Measurements from ENCODE around the gene PRPF38A. TPM values are rescaled to one million over a fixed set of nuclear protein-coding genes. Genes with fewer than 3 reads are reported as not detected.

PRPF38A gene
- total and polyA plus RNA-seq, 2 donors from 2014 or later, result 19.0 to 46.7 TPM

- H3K27me3 ChIP-seq (ENCODE audit: control insufficient read depth, insufficient read depth, low read length), result no peaks in the 10 kb centered on the region
- no peak overlapping the region for H3K27ac ChIP-seq (ENCODE audit: low read depth in 2 of 2, low read length in 2 of 2)
- H3K36me3 ChIP-seq (ENCODE audit: control insufficient read depth in 2 of 3, insufficient read depth in 3 of 3, low read length in 3 of 3), result peaks cover 2 to 36% (median 26%) of the 10 kb centered on the region in 3 donors
- DNase-seq, result peak in 2 of 5 donors; percentile 15 to 58
- H3K9me3 ChIP-seq (ENCODE audit: control insufficient read depth in 2 of 3, insufficient read depth in 1 of 3, low read length in 3 of 3), result no peaks in the 10 kb centered on the region
- H3K9ac ChIP-seq (ENCODE audit: low read length in 3 of 3), result peak overlapping the region in 1 of 3 donors; percentile 24
- TF ChIP-seq, protein P1, sequence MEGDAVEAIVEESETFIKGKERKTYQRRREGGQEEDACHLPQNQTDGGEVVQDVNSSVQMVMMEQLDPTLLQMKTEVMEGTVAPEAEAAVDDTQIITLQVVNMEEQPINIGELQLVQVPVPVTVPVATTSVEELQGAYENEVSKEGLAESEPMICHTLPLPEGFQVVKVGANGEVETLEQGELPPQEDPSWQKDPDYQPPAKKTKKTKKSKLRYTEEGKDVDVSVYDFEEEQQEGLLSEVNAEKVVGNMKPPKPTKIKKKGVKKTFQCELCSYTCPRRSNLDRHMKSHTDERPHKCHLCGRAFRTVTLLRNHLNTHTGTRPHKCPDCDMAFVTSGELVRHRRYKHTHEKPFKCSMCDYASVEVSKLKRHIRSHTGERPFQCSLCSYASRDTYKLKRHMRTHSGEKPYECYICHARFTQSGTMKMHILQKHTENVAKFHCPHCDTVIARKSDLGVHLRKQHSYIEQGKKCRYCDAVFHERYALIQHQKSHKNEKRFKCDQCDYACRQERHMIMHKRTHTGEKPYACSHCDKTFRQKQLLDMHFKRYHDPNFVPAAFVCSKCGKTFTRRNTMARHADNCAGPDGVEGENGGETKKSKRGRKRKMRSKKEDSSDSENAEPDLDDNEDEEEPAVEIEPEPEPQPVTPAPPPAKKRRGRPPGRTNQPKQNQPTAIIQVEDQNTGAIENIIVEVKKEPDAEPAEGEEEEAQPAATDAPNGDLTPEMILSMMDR (IDR thresholded peaks at IDR 0.05; ENCODE audit: borderline replicate concordance, extremely low read depth, insufficient read depth), result no peak
- H3K4me3 ChIP-seq (ENCODE audit: low read length in 3 of 3), result peak overlapping the region in 2 of 3 donors; percentile 92 to 99
- H3K4me1 ChIP-seq (ENCODE audit: control insufficient read depth in 2 of 3, insufficient read depth in 2 of 3, low read depth in 1 of 3, low read length in 3 of 3), result peaks cover 5 to 15% (median 8%) of the 10 kb centered on the region in 3 donors
- FAIRE-seq, result no peak
- intact Hi-C loops (cut with DNase I), result no loop called here
Observed at GRCh38 chr1:52364235-52364839, 40.1 kb upstream of the PRPF38A start.

GRCh38 chr1:52365071-52365745 lies 39.2 kb upstream of the PRPF38A start:
- peak; percentile 18 to 85 (median 66) for DNase-seq
- H3K27ac ChIP-seq (ENCODE audit: low read depth in 2 of 2, low read length in 2 of 2), result peak overlapping the region; percentile 88 to 92
- H3K4me1 ChIP-seq (ENCODE audit: control insufficient read depth in 2 of 3, insufficient read depth in 2 of 3, low read depth in 1 of 3, low read length in 3 of 3), result peaks cover 5 to 15% (median 8%) of the 10 kb centered on the region in 3 donors
- no peaks in the 10 kb centered on the region for H3K9me3 ChIP-seq (ENCODE audit: control insufficient read depth in 2 of 3, insufficient read depth in 1 of 3, low read length in 3 of 3)
- H3K27me3 ChIP-seq (ENCODE audit: control insufficient read depth, insufficient read depth, low read length), result no peaks in the 10 kb centered on the region
- intact Hi-C loops (cut with DNase I), result no loop called here
- no peak for FAIRE-seq
- peak overlapping the region; percentile 66 to 96 (median 96) for H3K9ac ChIP-seq (ENCODE audit: low read length in 3 of 3)
- H3K36me3 ChIP-seq (ENCODE audit: control insufficient read depth in 2 of 3, insufficient read depth in 3 of 3, low read length in 3 of 3), result peaks cover 0 to 27% (median 17%) of the 10 kb centered on the region in 3 donors
- peak overlapping the region; percentile 76 to 99 (median 92) for H3K4me3 ChIP-seq (ENCODE audit: low read length in 3 of 3)
- TF ChIP-seq, protein P1 (IDR thresholded peaks at IDR 0.05; ENCODE audit: borderline replicate concordance, extremely low read depth, insufficient read depth), result no peak

DNA sequence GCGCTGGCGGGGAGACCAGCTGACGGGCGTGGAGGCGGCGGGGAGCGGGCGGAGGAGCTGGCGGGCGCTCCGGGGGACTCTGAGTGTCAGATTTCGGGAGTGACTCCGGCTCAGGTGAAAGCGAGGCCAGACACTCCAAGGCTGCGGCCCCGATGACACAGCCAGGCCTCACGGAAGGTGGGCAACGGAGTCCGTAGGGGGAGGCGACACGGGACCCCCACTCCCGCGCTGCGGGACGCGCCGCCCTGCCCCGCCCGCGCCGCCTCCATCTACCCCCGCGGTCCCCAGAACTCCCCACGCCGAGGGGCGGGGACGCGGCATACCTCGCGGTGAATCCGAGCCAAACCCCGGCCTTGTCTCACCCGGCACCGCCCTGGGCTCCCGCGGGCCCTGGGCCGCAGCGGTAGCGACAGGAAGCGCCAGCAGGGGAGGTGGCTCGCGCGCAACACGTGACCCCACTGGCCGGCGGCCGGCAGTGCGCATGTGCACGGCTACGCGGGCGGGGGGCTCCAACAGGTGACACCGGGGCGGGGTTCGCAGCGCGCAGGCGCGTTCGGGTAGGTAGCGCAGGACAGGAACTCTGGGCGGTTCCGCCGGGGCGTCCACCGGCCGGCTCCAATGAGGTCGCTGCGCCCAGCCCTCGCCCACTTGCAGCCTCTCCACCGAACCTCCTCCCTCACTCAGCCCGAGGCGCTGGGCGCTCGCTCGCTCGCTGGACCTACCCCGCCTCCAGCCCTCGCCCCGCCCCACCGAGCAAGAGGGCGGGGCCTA lies 38.5 kb upstream of the PRPF38A start, which contains the start of gene CC2D1B:
CC2D1B (minus strand) TSS at position 460 of the 771 bp plus-strand sequence. CDS start 1,585 bp downstream, outside the sequence.
- H3K4me1 ChIP-seq (ENCODE audit: control insufficient read depth in 2 of 3, insufficient read depth in 2 of 3, low read depth in 1 of 3, low read length in 3 of 3), result peaks cover 5 to 15% (median 8%) of the 10 kb centered on the region in 3 donors
- H3K27me3 ChIP-seq (ENCODE audit: control insufficient read depth, insufficient read depth, low read length), result no peaks in the 10 kb centered on the region
- H3K9me3 ChIP-seq (ENCODE audit: control insufficient read depth in 2 of 3, insufficient read depth in 1 of 3, low read length in 3 of 3), result no peaks in the 10 kb centered on the region
- H3K27ac ChIP-seq (ENCODE audit: low read depth in 2 of 2, low read length in 2 of 2), result peak within 1 kb of the TSS; percentile 88 to 92
- intact Hi-C loops (cut with DNase I), result no loop called here
- DNase-seq, result peak; percentile 99 to 100 (median 99)
- H3K4me3 ChIP-seq (ENCODE audit: low read length in 3 of 3), result peak within 1 kb of the TSS; percentile 76 to 99 (median 92)
- FAIRE-seq, result peak; percentile 68
- TF ChIP-seq, protein P1 (IDR thresholded peaks at IDR 0.05; ENCODE audit: borderline replicate concordance, extremely low read depth, insufficient read depth), result no peak
- peak within 1 kb of the TSS; percentile 66 to 96 (median 96) for H3K9ac ChIP-seq (ENCODE audit: low read length in 3 of 3)
- H3K36me3 ChIP-seq (ENCODE audit: control insufficient read depth in 2 of 3, insufficient read depth in 3 of 3, low read length in 3 of 3), result peaks cover 0 to 20% (median 14%) of the 10 kb centered on the region in 3 donors

All from kidney (tissue), 14 donors.